Uterus (tissue), 2 donors: ENCODE measurements around the gene IL15RA.

Experiments used
- POLR2A ChIP-seq, 2 donors: fragments of 450-650 bp; IDR thresholded peaks; one replicate each; pipeline ENCODE4 v1.6.1; 2016; ENCODE audit warnings: antibody characterized with exemption in 2 of 2, mild to moderate bottlenecking in 1 of 2, moderate library complexity in 1 of 2
- TF ChIP-seq, protein P1 (sequence below), 4 experiments: fragments of 200-600 bp in 2 of 4; fragments of 450-650 bp in 2 of 4; sonication (generic) in 2 of 4; IDR thresholded peaks; one replicate each; pipeline ENCODE4 v1.5.1; 2016 to 2019; ENCODE audit warnings: antibody characterized with exemption in 4 of 4, mild to moderate bottlenecking in 2 of 4, moderate library complexity in 1 of 4

DNA sequence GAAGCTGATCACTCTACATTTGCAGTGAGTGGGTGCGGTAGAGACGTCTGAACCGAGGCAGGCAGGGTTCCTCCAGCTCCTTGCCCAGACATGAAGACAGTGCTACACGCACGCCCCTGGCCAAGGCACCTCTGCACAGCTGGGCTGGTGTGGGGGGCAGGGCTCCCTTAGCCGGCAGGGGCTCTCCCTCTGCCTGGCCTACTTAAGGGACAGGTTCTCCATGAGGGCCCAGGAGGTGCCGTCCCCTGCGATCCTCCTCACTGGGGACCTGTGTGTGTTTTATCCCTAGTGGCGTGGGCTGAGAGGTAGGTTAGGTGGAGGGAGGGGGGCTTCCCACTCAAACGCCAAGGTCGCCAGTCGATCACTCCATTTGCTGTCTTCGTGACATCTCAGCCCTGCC is 35.3 kb downstream of the IL15RA start:
- TF ChIP-seq, protein P1, sequence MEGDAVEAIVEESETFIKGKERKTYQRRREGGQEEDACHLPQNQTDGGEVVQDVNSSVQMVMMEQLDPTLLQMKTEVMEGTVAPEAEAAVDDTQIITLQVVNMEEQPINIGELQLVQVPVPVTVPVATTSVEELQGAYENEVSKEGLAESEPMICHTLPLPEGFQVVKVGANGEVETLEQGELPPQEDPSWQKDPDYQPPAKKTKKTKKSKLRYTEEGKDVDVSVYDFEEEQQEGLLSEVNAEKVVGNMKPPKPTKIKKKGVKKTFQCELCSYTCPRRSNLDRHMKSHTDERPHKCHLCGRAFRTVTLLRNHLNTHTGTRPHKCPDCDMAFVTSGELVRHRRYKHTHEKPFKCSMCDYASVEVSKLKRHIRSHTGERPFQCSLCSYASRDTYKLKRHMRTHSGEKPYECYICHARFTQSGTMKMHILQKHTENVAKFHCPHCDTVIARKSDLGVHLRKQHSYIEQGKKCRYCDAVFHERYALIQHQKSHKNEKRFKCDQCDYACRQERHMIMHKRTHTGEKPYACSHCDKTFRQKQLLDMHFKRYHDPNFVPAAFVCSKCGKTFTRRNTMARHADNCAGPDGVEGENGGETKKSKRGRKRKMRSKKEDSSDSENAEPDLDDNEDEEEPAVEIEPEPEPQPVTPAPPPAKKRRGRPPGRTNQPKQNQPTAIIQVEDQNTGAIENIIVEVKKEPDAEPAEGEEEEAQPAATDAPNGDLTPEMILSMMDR (IDR thresholded peaks at IDR 0.05): no peak
- no peak for TF ChIP-seq POLR2A (IDR thresholded peaks at IDR 0.05)
